Liver (tissue), 9 donors: ENCODE results near the gene MAP10. TPM values are rescaled to one million over a fixed set of nuclear protein-coding genes. Genes with fewer than 3 reads are reported as not detected.

Experiments used
- DNase-seq: peaks from one replicate; pipeline ENCODE4 v3.0.0-alpha.2; 2017; ENCODE audit warnings: low spot score
- H3K27ac ChIP-seq, 2 donors: one replicate each; pipeline ENCODE4 v1.7.0; 2013; ENCODE audit warnings: inconsistent platforms in 2 of 2, low read length in 2 of 2, control low read depth in 1 of 2, low read depth in 1 of 2, mild to moderate bottlenecking in 1 of 2
- H3K27me3 ChIP-seq, 4 donors: one replicate each; pipeline versions ENCODE4 v1.6.1 to v1.7.0; 2013; ENCODE audit warnings: low read length in 3 of 4, inconsistent platforms in 1 of 4, mild to moderate bottlenecking in 1 of 4, moderate library complexity in 1 of 4; ENCODE audit not compliant: control insufficient read depth in 4 of 4, insufficient read depth in 4 of 4
- H3K36me3 ChIP-seq, 4 donors: one replicate each; pipeline versions ENCODE4 v1.6.1 to v1.7.0; 2013; ENCODE audit warnings: low read length in 3 of 4, mild to moderate bottlenecking in 3 of 4, low read depth in 1 of 4, moderate library complexity in 1 of 4; ENCODE audit not compliant: control insufficient read depth in 4 of 4, insufficient read depth in 3 of 4
- H3K4me1 ChIP-seq, 4 donors: one replicate each; pipeline versions ENCODE4 v1.6.1 to v1.7.0; 2013; ENCODE audit warnings: low read length in 3 of 4, mild to moderate bottlenecking in 3 of 4, moderate library complexity in 1 of 4; ENCODE audit not compliant: control insufficient read depth in 4 of 4, insufficient read depth in 4 of 4
- H3K4me3 ChIP-seq, 3 donors: one replicate each; pipeline versions ENCODE4 v1.6.1 to v1.7.0; 2013; ENCODE audit warnings: low read length in 3 of 3, control low read depth in 1 of 3, low read depth in 1 of 3, mild to moderate bottlenecking in 1 of 3
- H3K9ac ChIP-seq, 2 donors: one replicate each; pipeline ENCODE4 v1.7.0; 2013; ENCODE audit warnings: low read length in 2 of 2, mild to moderate bottlenecking in 2 of 2, moderate library complexity in 2 of 2, control low read depth in 1 of 2, low read depth in 1 of 2
- H3K9me3 ChIP-seq, 4 donors: one replicate each; pipeline versions ENCODE4 v1.6.1 to v1.7.0; 2013; ENCODE audit warnings: low read length in 3 of 4; ENCODE audit not compliant: control insufficient read depth in 4 of 4
- ATF3 ChIP-seq: IDR thresholded peaks from 2 replicates; pipeline ENCODE4 v1.6.1; 2016; ENCODE audit warnings: antibody characterized with exemption
- CTCF ChIP-seq: fragments of 150-350 bp; IDR thresholded peaks from 2 replicates; pipeline ENCODE4 v1.5.1; 2017; ENCODE audit warnings: improper control_type of control experiment, low read depth, low read length; ENCODE audit not compliant: missing input control
- EGR1 ChIP-seq, 2 donors: IDR thresholded peaks; 2 replicates each; pipeline ENCODE4 v1.6.1; 2016 to 2018; ENCODE audit warnings: antibody characterized with exemption in 2 of 2, low read depth in 2 of 2
- FOXA1 ChIP-seq: IDR thresholded peaks from 2 replicates; pipeline ENCODE4 v1.6.1; 2016; ENCODE audit warnings: antibody characterized with exemption
- FOXA2 ChIP-seq: IDR thresholded peaks from 2 replicates; pipeline ENCODE4 v1.6.1; 2016; ENCODE audit warnings: antibody characterized with exemption
- GABPA ChIP-seq, 2 donors: IDR thresholded peaks in 1 of 2; conservative IDR thresholded peaks in 1 of 2; 2 replicates each; pipeline ENCODE4 v1.6.1; 2016; ENCODE audit warnings: antibody characterized with exemption in 2 of 2, mild to moderate bottlenecking in 1 of 2, moderate library complexity in 1 of 2
- HNF4A ChIP-seq, 2 donors: conservative IDR thresholded peaks; 2 replicates each; pipeline ENCODE4 v1.6.1; 2016; ENCODE audit warnings: antibody characterized with exemption in 2 of 2, mild to moderate bottlenecking in 2 of 2
- HNF4G ChIP-seq: IDR thresholded peaks from 2 replicates; pipeline ENCODE4 v1.6.1; 2016; ENCODE audit warnings: antibody characterized with exemption
- JUND ChIP-seq, 2 donors: IDR thresholded peaks; 2 replicates each; pipeline ENCODE4 v1.6.1; 2016; ENCODE audit warnings: antibody characterized with exemption in 2 of 2
- MAX ChIP-seq: IDR thresholded peaks from 2 replicates; pipeline ENCODE4 v1.6.1; 2016; ENCODE audit warnings: antibody characterized with exemption
- NR2F2 ChIP-seq: IDR thresholded peaks from 2 replicates; pipeline ENCODE4 v1.6.1; 2016; ENCODE audit warnings: antibody characterized with exemption
- RAD21 ChIP-seq, 2 donors: IDR thresholded peaks; 2 replicates each; pipeline ENCODE4 v1.6.1; 2016; ENCODE audit warnings: antibody characterized with exemption in 2 of 2, mild to moderate bottlenecking in 2 of 2
- REST ChIP-seq: IDR thresholded peaks from 2 replicates; pipeline ENCODE4 v1.6.1; 2016; ENCODE audit warnings: antibody characterized with exemption, mild to moderate bottlenecking
- RXRA ChIP-seq, 2 donors: IDR thresholded peaks; 2 replicates each; pipeline ENCODE4 v1.6.1; 2017 to 2018; ENCODE audit warnings: antibody characterized with exemption in 2 of 2, mild to moderate bottlenecking in 1 of 2
- SP1 ChIP-seq: IDR thresholded peaks from 2 replicates; pipeline ENCODE4 v1.6.1; 2018; ENCODE audit warnings: antibody characterized with exemption, mild to moderate bottlenecking
- TAF1 ChIP-seq: conservative IDR thresholded peaks from 2 replicates; pipeline ENCODE4 v1.6.1; 2016; ENCODE audit warnings: antibody characterized with exemption, mild to moderate bottlenecking
- YY1 ChIP-seq: IDR thresholded peaks from 2 replicates; pipeline ENCODE4 v1.6.1; 2016; ENCODE audit warnings: antibody characterized with exemption, mild to moderate bottlenecking
- ZBTB33 ChIP-seq: IDR thresholded peaks from 2 replicates; pipeline ENCODE4 v1.6.1; 2016; ENCODE audit warnings: antibody characterized with exemption
- WGBS: extraction: QIAGEN DNeasy Blood & Tissue Kit; methylation state at CpG from one replicate; pipeline ENCODE4 v1.1.7; 2013; 5-methylcytosine and 5-hydroxymethylcytosine counted together
- polyA plus RNA-seq, 2 donors: library from polyadenylated mRNA; stranded (reverse) in 1 of 2; unstranded in 1 of 2; fragments of 200-250 nt in 1 of 2; fragments of >200 nt in 1 of 2; fragmentation: Nextera tagmentation in 1 of 2; extraction: Ambion mirVana in 1 of 2; gene quantifications; one replicate each; pipeline versions ENCODE4 v1.2.1 to v1.2.3, GENCODE V29; 2013 to 2015
- total RNA-seq, 2 donors: library from RNA; depleted of rRNA; stranded (reverse); fragments of >200 nt; gene quantifications; one replicate each; pipeline ENCODE4 v1.2.3, GENCODE V29; 2014
- donor health status: healthy.
- donor health status: healthy.
- donor health status: healthy.
- donor health status: healthy.
- donor health status: healthy.

MAP10 gene
- total and polyA plus RNA-seq, 4 donors: 0.96 to 2.7 (median 1.8) TPM

GRCh38 chr1:232816324-232816723 is 11.1 kb downstream of the MAP10 start:
- Histone ChIP-seq H3K9ac (no peak overlapping the region), H3K36me3 (no peaks in the 10 kb centered on the region), H3K4me3 (no peak overlapping the region), H3K9me3 (no peaks in the 10 kb centered on the region), H3K27me3 (no peaks in the 10 kb centered on the region), H3K4me1 (no peaks in the 10 kb centered on the region), H3K27ac (no peak overlapping the region)
- DNase-seq: no peak
- WGBS: 85% methylated on average over 1 of the region's 1 CpG
- TF ChIP-seq RXRA (IDR thresholded peaks at IDR 0.05): no peak
- no peak for TF ChIP-seq RAD21 (IDR thresholded peaks at IDR 0.05)
- no peak for TF ChIP-seq JUND (IDR thresholded peaks at IDR 0.05)
- no peak for TF ChIP-seq CTCF
- no peak for TF ChIP-seq HNF4G
- TF ChIP-seq ATF3: no peak
- no peak for TF ChIP-seq EGR1 (IDR thresholded peaks at IDR 0.05; ENCODE audit: low read depth in 2 of 2)
- TF ChIP-seq FOXA1: no peak
- no peak for TF ChIP-seq MAX
- no peak for TF ChIP-seq NR2F2
- TF ChIP-seq HNF4A (conservative IDR thresholded peaks at IDR 0.05): no peak
- TF ChIP-seq TAF1: no peak
- TF ChIP-seq GABPA (IDR thresholded peaks at IDR 0.05 in 1 of 2, conservative IDR thresholded peaks at IDR 0.05 in 1 of 2): no peak
- no peak for TF ChIP-seq REST
- TF ChIP-seq YY1: no peak
- no peak for TF ChIP-seq ZBTB33
- TF ChIP-seq FOXA2: no peak
- no peak for TF ChIP-seq SP1
